H1 (cell line): ENCODE results near the gene CXCR4. TPM values are rescaled to one million over a fixed set of nuclear protein-coding genes. Genes with fewer than 3 reads are reported as not detected.

Experiments
- CTCF ChIA-PET: fragments of 300-600 bp; sonication (Branson Sonifier 250); formaldehyde crosslinking; loops from one replicate; lab custom pipeline; 2021; ENCODE audit not compliant: partially characterized antibody; lab: Charles Lee
- POLR2A ChIA-PET: fragments of 300-600 bp; sonication (Branson Sonifier 250); formaldehyde crosslinking; loops from one replicate; lab custom pipeline; 2021; ENCODE audit warnings: inconsistent platforms; ENCODE audit not compliant: partially characterized antibody; lab: Charles Lee
- DNase-seq, 2 experiments: peaks; one replicate each; pipeline versions ENCODE4 v3.0.0 to v3.0.0-alpha.2; 2010 to 2022; ENCODE audit warnings: low spot score in 2 of 2, low read depth in 1 of 2, mixed read lengths in 1 of 2
- FAIRE-seq: peaks from 2 replicates; lab custom pipeline; 2011; peaks lifted over from hg19 to GRCh38; lab: Jason Lieb, UNC
- H2AFZ ChIP-seq: 2 replicates; pipeline ENCODE4 v1.8.1; 2012; ENCODE audit warnings: low read length, inconsistent platforms
- H2AK5ac ChIP-seq: 2 replicates; pipeline ENCODE4 v1.6.1; 2013; ENCODE audit warnings: low read depth, low read length
- H2BK120ac ChIP-seq: replicated peaks from 2 replicates; pipeline ENCODE3; 2013; ENCODE audit warnings: low read depth, low read length, inconsistent platforms
- H2BK12ac ChIP-seq: 2 replicates; pipeline ENCODE4 v1.6.1; 2013; ENCODE audit warnings: low read depth, low read length
- H2BK15ac ChIP-seq: 2 replicates; pipeline ENCODE4 v1.6.1; 2013; ENCODE audit warnings: low read length
- H2BK20ac ChIP-seq: 2 replicates; pipeline ENCODE4 v1.6.1; 2013; ENCODE audit warnings: low read length
- H2BK5ac ChIP-seq: 2 replicates; pipeline ENCODE4 v1.6.1; 2013; ENCODE audit warnings: low read depth, low read length
- H3K14ac ChIP-seq: 2 replicates; pipeline ENCODE4 v1.6.1; 2013; ENCODE audit warnings: inconsistent platforms; ENCODE audit not compliant: insufficient read length
- H3K18ac ChIP-seq: 2 replicates; pipeline ENCODE4 v1.6.1; 2013; ENCODE audit warnings: low read length; ENCODE audit errors: extremely low read depth
- H3K23ac ChIP-seq: 2 replicates; pipeline ENCODE4 v1.6.1; 2013; ENCODE audit warnings: inconsistent platforms; ENCODE audit not compliant: insufficient read length
- H3K23me2 ChIP-seq: 2 replicates; pipeline ENCODE4 v1.6.1; 2013; ENCODE audit warnings: low read depth, low read length
- H3K27ac ChIP-seq: 2 replicates; pipeline ENCODE4 v1.6.1; 2011; ENCODE audit warnings: low read depth, low read length, inconsistent platforms
- H3K27me3 ChIP-seq, 4 experiments: replicated peaks in 1 of 4; 1 replicate in 1 of 4; 2 replicates in 3 of 4; pipeline versions ENCODE4 v1.6.1 to v1.8.1; 2011 to 2013; ENCODE audit warnings: low read length in 3 of 4, mild to moderate bottlenecking in 3 of 4, inconsistent platforms in 2 of 4, mixed read lengths in 2 of 4, moderate library complexity in 1 of 4; ENCODE audit not compliant: control insufficient read depth in 3 of 4, insufficient read depth in 3 of 4; ENCODE audit errors: extremely low read depth in 1 of 4
- H3K36me3 ChIP-seq, 4 experiments: 2 replicates each; pipeline versions ENCODE4 v1.6.1 to v1.8.1; 2011 to 2013; ENCODE audit warnings: mild to moderate bottlenecking in 4 of 4, low read length in 3 of 4, moderate library complexity in 2 of 4, control low read depth in 1 of 4, inconsistent platforms in 1 of 4; ENCODE audit not compliant: insufficient read depth in 4 of 4, control insufficient read depth in 2 of 4
- H3K4ac ChIP-seq: replicated peaks from 2 replicates; pipeline ENCODE3; 2013; ENCODE audit warnings: low read length, low read depth, mixed read lengths, inconsistent platforms; ENCODE audit not compliant: insufficient read length
- H3K4me1 ChIP-seq, 4 experiments: replicated peaks in 1 of 4; 1 replicate in 1 of 4; 2 replicates in 3 of 4; pipeline versions ENCODE4 v1.6.1 to v1.8.1; 2011 to 2013; ENCODE audit warnings: low read length in 3 of 4, inconsistent platforms in 2 of 4, mixed read lengths in 1 of 4; ENCODE audit not compliant: insufficient read depth in 4 of 4, control insufficient read depth in 3 of 4
- H3K4me2 ChIP-seq, 2 experiments: 2 replicates each; pipeline versions ENCODE4 v1.6.1 to v1.8.1; 2011 to 2013; ENCODE audit warnings: low read depth in 2 of 2, low read length in 2 of 2, control low read depth in 1 of 2, inconsistent platforms in 1 of 2, mild to moderate bottlenecking in 1 of 2; ENCODE audit not compliant: insufficient read depth in 1 of 2
- H3K4me3 ChIP-seq, 4 experiments: fragments of 200-600, 300-600 bp in 1 of 4; sonication (generic), shearing (Covaris generic), sonication (Bioruptor Twin) in 1 of 4; 2 replicates each; pipeline versions ENCODE4 v1.5.1 to v1.8.1; 2011 to 2016; ENCODE audit warnings: low read length in 4 of 4, low read depth in 3 of 4, control low read depth in 2 of 4, inconsistent platforms in 2 of 4, mild to moderate bottlenecking in 2 of 4, mixed read lengths in 1 of 4, moderate library complexity in 1 of 4; ENCODE audit not compliant: insufficient read depth in 2 of 4; ENCODE audit errors: extremely low read depth in 1 of 4
- H3K56ac ChIP-seq: replicated peaks from 2 replicates; pipeline ENCODE3; 2013; ENCODE audit warnings: low read depth, mild to moderate bottlenecking, mixed read lengths, low read length, inconsistent platforms; ENCODE audit not compliant: insufficient read length
- H3K79me1 ChIP-seq: 2 replicates; pipeline ENCODE4 v1.6.1; 2013; ENCODE audit warnings: low read depth, low read length, control low read depth
- H3K79me2 ChIP-seq, 2 experiments: 2 replicates each; pipeline versions ENCODE4 v1.6.1 to v1.8.1; 2012 to 2013; ENCODE audit warnings: low read length in 2 of 2, mild to moderate bottlenecking in 2 of 2, inconsistent platforms in 1 of 2; ENCODE audit not compliant: insufficient read depth in 2 of 2, control insufficient read depth in 1 of 2
- H3K9ac ChIP-seq, 4 experiments: replicated peaks in 1 of 4; 1 replicate in 1 of 4; 2 replicates in 3 of 4; pipeline versions ENCODE4 v1.6.1 to v1.8.1; 2011 to 2013; ENCODE audit warnings: low read depth in 3 of 4, low read length in 3 of 4, control low read depth in 2 of 4, mild to moderate bottlenecking in 2 of 4, moderate library complexity in 2 of 4, inconsistent platforms in 1 of 4; ENCODE audit errors: extremely low read depth in 1 of 4
- H3K9me3 ChIP-seq, 2 experiments: 2 replicates each; pipeline versions ENCODE4 v1.6.1 to v1.8.1; 2012 to 2013; ENCODE audit warnings: mild to moderate bottlenecking in 2 of 2, moderate library complexity in 2 of 2, control low read depth in 1 of 2, inconsistent platforms in 1 of 2, low read depth in 1 of 2, low read length in 1 of 2, mixed read lengths in 1 of 2; ENCODE audit not compliant: insufficient read depth in 2 of 2
- H4K20me1 ChIP-seq, 2 experiments: replicated peaks in 1 of 2; 2 replicates each; pipeline versions ENCODE3 to v1.8.1; 2011 to 2013; ENCODE audit warnings: inconsistent platforms in 2 of 2, low read length in 2 of 2, mild to moderate bottlenecking in 1 of 2; ENCODE audit not compliant: insufficient read depth in 2 of 2, control insufficient read depth in 1 of 2
- H4K5ac ChIP-seq: 2 replicates; pipeline ENCODE4 v1.6.1; 2013; ENCODE audit warnings: low read length, low read depth, mixed read lengths, inconsistent platforms; ENCODE audit not compliant: insufficient read length
- H4K8ac ChIP-seq: 2 replicates; pipeline ENCODE4 v1.8.0; 2013; ENCODE audit warnings: mild to moderate bottlenecking, moderate library complexity, low read length, inconsistent platforms; ENCODE audit not compliant: insufficient read depth; ENCODE audit errors: extremely low read depth
- H4K91ac ChIP-seq: replicated peaks from 2 replicates; pipeline ENCODE3; 2013; ENCODE audit warnings: low read length, mixed read lengths, inconsistent platforms; ENCODE audit not compliant: insufficient read length
- CBX5 ChIP-seq: fragments of 300-800, 300-1000 bp; sonication (generic); IDR thresholded peaks from 2 replicates; pipeline ENCODE4 v1.7.1; 2016; ENCODE audit warnings: antibody characterized with exemption, low read length, low read depth
- KDM5A ChIP-seq: fragments of 200-600 bp; IDR thresholded peaks from 2 replicates; pipeline ENCODE4 v1.7.1; 2012; ENCODE audit warnings: mild to moderate bottlenecking, low read length, inconsistent platforms, mixed read lengths
- RFX5 ChIP-seq: IDR thresholded peaks from 2 replicates; pipeline ENCODE4 v1.6.1; 2011; ENCODE audit warnings: low read depth, low read length, improper control_type of control experiment, borderline replicate concordance
- TAF1 ChIP-seq: IDR thresholded peaks from 2 replicates; pipeline ENCODE4 v1.6.1; 2011; ENCODE audit warnings: mild to moderate bottlenecking, low read depth, low read length
- TAF7 ChIP-seq: optimal IDR thresholded peaks from 2 replicates; pipeline ENCODE3; 2011; ENCODE audit warnings: low read depth, mild to moderate bottlenecking, inconsistent platforms, low read length, moderate library complexity, borderline replicate concordance
- WGBS, 2 experiments: shearing (Covaris generic) in 1 of 2; methylation state at CpG; one replicate each; pipeline versions ENCODE4 v1.1.6 to v1.1.7; 2013 to 2015; ENCODE audit warnings: low lambda C conversion rate in 2 of 2, mixed read lengths in 2 of 2, inconsistent platforms in 1 of 2, low coverage in 1 of 2, missing lambda C conversion rate in 1 of 2; ENCODE audit not compliant: insufficient replicate concordance in 2 of 2, insufficient coverage in 1 of 2, insufficient read length in 1 of 2; ENCODE audit errors: extremely low coverage in 1 of 2, missing lambda C conversion rate in 1 of 2; 5-methylcytosine and 5-hydroxymethylcytosine counted together
- polyA plus RNA-seq, 7 experiments: library from polyadenylated mRNA; depleted of rRNA in 3 of 7; stranded (reverse) in 5 of 7; unstranded in 2 of 7; fragments of >200 nt in 5 of 7; fragments of 200-250 nt in 2 of 7; gene quantifications; 1 replicate in 5 of 7; 2 replicates in 1 of 7; 4 replicates in 1 of 7; pipeline versions ENCODE4 v1.2.1 to v1.2.3, GENCODE V29; 2011 to 2013; ENCODE audit warnings: missing spikeins in 2 of 7, mixed read lengths in 2 of 7
- total RNA-seq: library from RNA; stranded (reverse); fragmentation: NEBNext Ultra II Directional; extraction: Animal tissue kit (Norgen Biotek cat#: 25700); gene quantifications from 2 replicates; pipeline ENCODE4 v1.2.1, GENCODE V29; 2021

CXCR4 gene
- total and polyA plus RNA-seq, 2 of the 8 experiments (the other 6 are each of a cell fraction or from before 2014, with no cell fraction given), result 1.8 to 2.8 TPM

- H3K9me3 ChIP-seq, result peaks cover 0 to 4% of the 10 kb centered on the region in 2 experiments; a peak in 1 of 4 replicates
- DNase-seq (no peak), FAIRE-seq (no peak)
- H3K4me3 ChIP-seq, result no peak overlapping the region
- TF ChIP-seq RFX5, result no peak
- TF ChIP-seq TAF1, result no peak
- TF ChIP-seq TAF7, result no peak
- no peak for TF ChIP-seq CBX5
- TF ChIP-seq KDM5A, result no peak
- no peak overlapping the region for H2AK5ac ChIP-seq
- H3K14ac ChIP-seq, result no peak overlapping the region
- H3K79me2 ChIP-seq, result no peaks in the 10 kb centered on the region
- H3K27ac ChIP-seq, result no peak overlapping the region
- H3K9ac ChIP-seq, result no peak overlapping the region
- no peak overlapping the region for H2BK15ac ChIP-seq
- H4K91ac ChIP-seq, result no peak overlapping the region
- H3K23ac ChIP-seq, result no peak overlapping the region
- no peak overlapping the region for H4K8ac ChIP-seq
- H3K4me1 ChIP-seq, result no peaks in the 10 kb centered on the region; a peak in 1 of 7 replicates
- H3K56ac ChIP-seq, result no peak overlapping the region
- CTCF ChIA-PET, result interaction anchor here (1.1 to 1.7 kb wide), 2 partner anchors 14 to 70 kb away, joined by 3 to 4 read pairs; no protein-coding TSS in a partner anchor
- no peak overlapping the region for H3K4ac ChIP-seq
- POLR2A ChIA-PET, result no interaction called here
- H2BK5ac ChIP-seq, result no peak overlapping the region
- H3K4me2 ChIP-seq, result no peak overlapping the region
- H4K5ac ChIP-seq, result no peak overlapping the region
- no peak overlapping the region for H2AFZ ChIP-seq
- H3K27me3 ChIP-seq, result no peaks in the 10 kb centered on the region
- no peak overlapping the region for H2BK12ac ChIP-seq
- no peak overlapping the region for H2BK20ac ChIP-seq
- H2BK120ac ChIP-seq, result no peak overlapping the region
- no peaks in the 10 kb centered on the region for H4K20me1 ChIP-seq
- WGBS, 2 experiments, result 82% methylated on average over 10 of the region's 10 CpGs; no CpG with 5 or more reads in 1 of the 2 experiments
- H3K18ac ChIP-seq, result no peak overlapping the region
- H3K36me3 ChIP-seq, result no peaks in the 10 kb centered on the region
- H3K23me2 ChIP-seq, result no peaks in the 10 kb centered on the region
- H3K79me1 ChIP-seq, result no peaks in the 10 kb centered on the region
Measured at GRCh38 chr2:136067459-136067858, 50.5 kb downstream of the CXCR4 start.
